DND-41 (cell line): ENCODE data around the gene FRS3.

Experiments
- CTCF ChIP-seq: IDR thresholded peaks from 2 replicates; pipeline ENCODE4 v1.5.1; 2012; ENCODE audit warnings: borderline replicate concordance, low read length, moderate library complexity, mild to moderate bottlenecking; ENCODE audit not compliant: poor library complexity, severe bottlenecking; ENCODE audit errors: extremely low read depth
- EZH2 ChIP-seq: IDR thresholded peaks from 3 replicates; pipeline ENCODE4 v1.6.1; 2012; ENCODE audit warnings: borderline replicate concordance, low read depth, mild to moderate bottlenecking, moderate library complexity, low read length, inconsistent platforms; ENCODE audit not compliant: severe bottlenecking

- no peak for TF ChIP-seq CTCF
- TF ChIP-seq EZH2: no peak
Observed at GRCh38 chr6:41822021-41822420, 42.3 kb upstream of the FRS3 start.
